GM20431 (cell line): ENCODE measurements around the gene PIGB.
"Not testable (repeated sequence)": the region's sequence is repeated elsewhere in the genome, so short reads cannot be mapped to it uniquely, and the experiment has no call there.

Experiments used
- in situ Hi-C: fragments of 300-500 bp; cut with MseI, MboI; formaldehyde crosslinking; loops from one replicate; pipeline ENCODE4 v1.15.0; 2020; ENCODE audit warnings: low sequenced_read_pairs; ENCODE audit not compliant: unreplicated experiment

The PIGB gene

DNA sequence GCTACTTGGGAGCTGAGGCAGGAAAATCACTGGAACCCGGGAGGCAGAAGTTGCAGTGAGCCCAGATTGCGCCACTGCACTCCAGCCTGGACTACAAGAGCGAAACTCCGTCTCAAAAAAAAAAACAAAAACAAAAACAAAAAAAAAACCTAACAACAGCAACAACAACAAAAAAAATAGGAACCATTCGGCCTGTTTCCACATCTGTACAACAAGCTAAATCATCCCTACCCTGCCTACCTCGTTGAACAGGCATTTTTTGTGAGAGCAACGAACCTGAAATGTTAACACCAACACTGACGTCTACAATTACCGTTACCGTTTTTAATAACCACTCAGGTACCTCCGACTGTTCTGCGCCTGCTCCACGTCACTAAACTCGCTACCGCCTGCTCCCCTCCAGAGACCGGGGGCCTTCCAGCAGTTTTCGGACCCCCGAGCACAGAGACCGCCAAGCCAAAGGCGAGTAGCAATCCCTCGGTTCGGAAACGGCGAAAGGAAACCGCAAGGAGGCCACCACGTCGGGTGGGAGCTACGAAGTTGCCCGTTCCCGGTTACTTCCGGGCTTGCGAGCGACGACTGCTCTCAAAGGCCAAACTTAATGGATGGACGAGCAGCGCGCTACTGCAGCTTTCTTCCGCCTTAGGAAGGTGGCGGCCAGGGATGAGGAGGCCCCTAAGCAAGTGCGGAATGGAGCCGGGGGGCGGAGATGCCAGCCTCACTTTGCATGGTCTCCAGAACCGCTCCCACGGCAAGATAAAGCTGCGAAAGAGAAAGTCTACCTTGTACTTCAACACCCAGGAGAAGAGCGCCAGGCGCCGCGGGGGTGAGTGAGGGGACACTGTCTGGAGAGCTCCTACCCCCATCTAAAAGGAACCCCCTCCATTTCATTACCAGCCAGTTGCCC is at the start of gene PIGB, which contains the start of gene PIGBOS1:
Gene PIGB, plus strand, starts transcription at position 635 of the 907 bp plus-strand sequence. Its CDS starts 29 bp downstream, at position 664.
Gene PIGBOS1, minus strand, starts transcription at position 536 of the 907 bp plus-strand sequence. CDS start 1,331 bp downstream, outside the sequence.
- in situ Hi-C loops: no loop called here

DNA sequence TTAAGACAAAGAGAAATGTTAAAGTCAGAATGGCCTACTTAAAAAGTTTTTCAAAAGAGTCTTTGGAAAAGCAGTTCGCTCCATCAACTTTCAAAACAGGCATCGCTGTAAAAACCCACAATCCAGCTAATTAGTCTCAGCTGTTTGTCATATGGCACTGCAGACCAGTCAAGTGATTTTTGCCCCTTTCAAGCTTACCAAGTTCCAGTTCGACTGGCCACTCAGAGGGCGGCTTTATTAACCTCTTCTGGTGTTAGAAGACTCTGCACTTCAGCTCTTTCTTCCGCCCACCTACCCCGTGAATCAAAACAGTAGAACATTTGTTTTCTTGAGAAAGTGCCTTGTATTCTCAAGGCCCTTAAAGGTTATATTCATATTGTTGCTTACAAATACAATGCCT is 48.7 kb upstream of the PIGB start:
- in situ Hi-C loops: no loop called here

DNA sequence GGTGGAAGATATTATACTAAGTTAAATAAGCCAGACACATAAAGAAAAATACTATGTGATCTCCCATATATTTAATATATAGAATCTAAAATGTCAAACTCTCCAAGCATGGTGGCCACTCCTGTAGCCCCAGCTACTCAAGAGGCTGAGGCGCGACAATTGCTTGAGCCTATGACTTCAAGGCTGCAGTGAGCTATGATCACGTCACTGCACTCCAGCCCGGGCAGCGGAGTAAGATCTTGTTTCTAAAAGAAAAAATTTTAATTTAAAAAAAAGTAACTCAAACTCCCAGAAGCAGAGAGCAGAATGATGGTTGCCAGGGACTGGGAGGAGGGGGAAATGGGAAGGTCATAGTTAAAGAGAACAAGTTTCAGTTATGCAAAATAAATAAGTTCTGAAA is 42.7 kb upstream of the PIGB start:
- in situ Hi-C loops: no loop called here

DNA sequence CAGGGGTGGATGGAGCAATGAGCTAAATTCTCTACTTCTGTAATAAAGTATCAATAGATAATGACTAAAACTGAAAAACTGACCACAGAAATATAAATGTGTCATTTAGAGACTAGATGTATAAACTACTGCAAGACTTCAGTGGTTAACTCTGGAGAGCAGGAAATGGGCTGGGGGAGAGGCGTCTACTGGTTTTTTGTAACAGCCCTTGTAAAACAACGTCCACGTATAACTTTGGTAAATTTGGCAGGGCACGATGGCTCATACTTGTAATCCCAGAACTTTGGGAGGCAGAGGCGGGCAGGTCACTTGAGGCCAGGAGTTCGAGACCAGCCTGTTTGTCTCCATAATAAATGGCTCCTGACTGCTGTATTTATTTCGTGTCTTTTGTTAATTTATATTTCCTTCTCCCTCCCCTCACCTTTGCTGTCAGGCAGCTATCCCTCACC is 41.9 kb upstream of the PIGB start:
- in situ Hi-C loops: no loop called here

DNA sequence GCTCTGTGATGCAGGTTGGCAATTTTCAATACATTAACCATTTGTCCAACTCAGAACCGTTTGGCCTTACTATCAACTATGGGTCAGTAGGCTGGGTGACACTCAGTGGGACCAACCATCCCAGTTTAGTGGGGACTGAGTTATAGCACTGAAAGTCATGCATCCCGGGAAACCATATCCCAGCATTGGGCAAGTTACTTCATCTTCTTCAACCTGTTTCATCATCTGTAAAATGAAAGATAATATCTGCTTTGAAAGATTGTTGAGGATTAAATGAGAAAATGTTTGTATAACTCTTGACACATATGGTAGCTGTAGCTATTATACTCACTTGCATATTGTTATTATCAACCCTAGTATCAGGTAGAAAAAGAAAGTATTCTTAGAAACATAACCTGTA is 41.3 kb upstream of the PIGB start:
- in situ Hi-C loops: no loop called here

DNA sequence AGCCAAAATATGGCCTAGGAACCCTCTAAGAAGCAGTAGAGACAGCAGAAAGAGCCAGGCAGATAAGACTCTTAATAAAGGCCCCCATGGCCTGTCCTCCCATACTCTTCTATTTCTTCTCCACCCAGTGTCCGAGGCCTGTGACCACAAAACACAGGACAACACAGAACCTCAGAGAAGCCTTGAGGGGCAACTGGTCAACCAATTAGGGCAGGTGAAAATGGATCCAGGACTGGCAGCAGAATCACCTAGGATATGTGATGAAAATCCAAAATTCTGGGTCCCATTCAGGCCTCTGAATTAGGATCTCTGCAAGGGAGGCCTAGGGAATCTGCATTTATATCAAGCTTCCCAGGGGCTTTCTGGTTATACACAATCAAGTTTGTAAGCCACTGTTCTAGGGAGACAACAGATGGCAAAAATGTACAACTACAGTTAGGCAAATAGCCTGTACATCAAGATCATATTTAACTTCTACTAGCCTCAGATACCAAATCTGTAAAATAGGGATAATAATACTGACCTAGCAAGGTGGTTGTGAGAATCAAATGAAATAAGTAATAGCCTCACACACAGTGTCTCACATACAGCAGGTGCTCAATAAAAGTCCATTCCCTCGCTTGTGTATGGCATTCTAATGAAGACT is 39.8 kb upstream of the PIGB start:
- in situ Hi-C loops: no loop called here

DNA sequence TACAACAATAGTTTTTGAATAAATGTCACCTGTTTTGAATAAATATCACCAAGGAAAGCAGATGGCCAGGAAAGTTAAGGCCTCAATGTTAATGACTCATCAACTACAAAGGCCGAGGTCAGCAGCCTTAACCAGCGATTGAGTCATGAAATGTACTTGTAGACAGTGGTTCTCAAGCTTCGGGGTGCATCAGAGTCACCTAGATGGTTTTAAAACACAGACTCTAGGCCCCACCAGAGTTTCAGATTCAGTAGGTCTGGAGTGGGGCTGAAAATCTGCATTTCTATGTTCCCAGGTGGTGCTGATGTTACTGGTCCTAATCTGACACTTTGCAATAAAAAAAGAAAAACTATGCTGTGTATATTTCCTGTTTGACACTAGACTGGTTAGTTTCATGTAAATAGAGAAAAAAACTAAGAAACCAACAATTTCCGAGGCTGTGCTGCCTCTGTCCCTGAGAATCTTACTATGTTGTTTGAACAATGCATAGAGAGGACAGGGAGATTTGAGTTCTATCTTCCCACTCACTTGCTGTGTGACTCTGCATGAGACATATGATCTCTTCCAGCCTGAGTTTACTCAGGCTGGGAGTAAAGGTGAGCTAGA is 39.2 kb upstream of the PIGB start:
- in situ Hi-C loops: no loop called here

DNA sequence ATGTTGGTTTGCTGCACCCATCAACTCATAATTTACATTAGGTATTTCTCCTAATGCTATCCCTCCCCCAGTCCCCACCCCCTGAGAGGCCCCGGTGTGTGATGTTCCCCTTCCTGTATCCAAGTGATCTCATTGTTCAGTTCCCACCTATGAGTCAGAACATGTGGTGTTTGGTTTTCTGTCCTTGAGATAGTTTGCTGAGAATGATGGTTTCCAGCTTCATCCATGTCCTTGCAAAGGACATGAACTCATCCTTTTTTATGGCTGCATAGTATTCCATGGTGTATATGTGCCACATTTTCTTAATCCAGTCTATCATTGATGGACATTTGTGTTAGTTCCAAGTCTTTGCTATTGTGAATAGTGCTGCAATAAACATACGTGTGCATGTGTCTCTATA is 38.4 kb upstream of the PIGB start:
- in situ Hi-C loops: not testable (repeated sequence)

DNA sequence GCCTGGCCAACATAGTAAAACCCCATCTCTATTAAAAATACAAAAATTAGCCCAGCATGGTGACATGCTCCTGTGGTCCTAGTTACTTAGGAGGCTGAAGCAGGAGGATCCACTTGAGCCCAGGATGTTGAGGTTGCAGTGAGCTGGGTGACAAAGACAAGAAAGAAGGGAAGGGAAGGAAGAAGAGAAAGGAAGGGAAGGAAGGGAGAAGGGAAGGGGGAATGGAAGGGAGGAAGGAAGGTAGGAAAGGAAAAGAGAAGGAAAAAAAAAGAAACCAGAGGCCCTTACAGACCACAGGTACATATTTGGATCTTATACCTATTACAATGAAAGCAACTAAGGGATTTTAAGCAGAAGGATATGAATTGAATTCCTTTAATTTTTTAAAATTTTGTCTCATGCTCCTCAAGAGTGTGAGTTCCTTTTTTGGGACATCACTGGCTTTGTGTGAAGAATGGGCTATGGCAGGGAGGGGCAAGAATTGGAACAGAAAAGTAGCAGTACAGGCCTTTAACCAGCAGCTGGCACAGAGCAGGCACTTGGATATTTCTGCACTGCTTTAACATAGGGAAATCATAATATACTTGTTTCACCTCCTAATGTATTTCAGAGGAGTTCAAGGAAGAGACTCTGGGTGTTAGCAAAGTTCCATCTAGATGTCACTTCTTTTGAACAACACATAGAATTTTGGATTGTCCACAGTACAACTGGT is 37.3 kb upstream of the PIGB start:
- in situ Hi-C loops: no loop called here

DNA sequence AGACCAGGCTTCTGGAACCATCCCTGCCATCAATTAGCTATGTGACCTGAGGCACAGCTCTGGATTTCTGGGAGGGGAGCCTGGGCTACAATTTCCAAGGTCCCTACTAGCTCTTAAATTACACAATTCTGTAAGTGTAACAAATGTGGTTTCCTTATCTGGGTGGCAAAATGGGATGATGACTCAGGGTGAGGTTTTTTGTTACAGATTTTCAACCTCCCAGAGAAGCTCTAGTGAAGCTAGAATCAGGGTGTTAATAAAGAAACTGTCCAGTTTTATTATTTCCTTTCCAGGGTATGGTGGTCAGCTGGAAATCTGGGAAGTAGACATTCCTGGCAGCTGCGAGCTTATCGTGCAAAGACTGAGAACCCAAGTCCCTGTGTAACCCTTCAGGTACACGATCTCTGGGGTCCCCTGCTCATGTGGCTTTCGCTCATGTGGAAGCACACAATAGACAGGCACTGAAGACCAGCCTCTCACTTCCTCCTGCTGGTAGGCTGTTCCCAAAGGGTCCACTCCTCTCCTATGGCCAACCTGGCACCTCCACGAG is 36.7 kb upstream of the PIGB start:
- in situ Hi-C loops: no loop called here

DNA sequence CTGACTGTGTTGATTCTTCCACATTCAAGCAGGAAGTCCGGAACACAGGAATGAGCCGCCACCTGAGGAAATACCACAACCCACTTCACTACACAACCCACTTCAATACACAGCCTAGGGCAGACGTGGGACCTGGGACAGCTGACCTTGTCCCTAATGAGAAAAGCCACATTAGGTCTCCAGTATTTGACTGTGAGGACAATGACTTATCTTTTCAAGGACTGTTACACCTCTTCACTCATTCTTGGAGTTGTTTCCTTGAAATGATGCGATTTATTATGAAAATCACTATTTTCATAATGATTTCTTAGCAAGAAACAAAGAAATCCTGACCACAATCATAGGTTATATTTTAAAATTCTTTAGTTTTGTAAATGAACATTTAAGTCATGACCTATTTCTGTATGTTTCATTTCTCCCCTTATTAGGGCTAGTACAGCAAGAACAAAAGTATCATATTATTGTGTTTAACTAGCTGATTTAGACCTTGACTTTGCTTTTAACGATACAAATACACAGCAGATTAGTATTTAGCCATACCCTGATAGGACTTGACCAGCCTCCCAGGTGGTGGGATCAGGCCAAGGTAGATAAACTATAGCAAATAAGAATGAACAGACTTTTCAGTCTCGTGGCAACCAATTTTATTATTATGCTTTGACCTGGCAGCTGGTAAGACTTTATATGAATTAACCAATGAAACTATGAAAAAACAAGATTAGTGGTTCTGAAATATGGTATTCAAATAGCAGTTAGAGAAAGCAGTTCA is 35.5 kb upstream of the PIGB start:
- in situ Hi-C loops: no loop called here

DNA sequence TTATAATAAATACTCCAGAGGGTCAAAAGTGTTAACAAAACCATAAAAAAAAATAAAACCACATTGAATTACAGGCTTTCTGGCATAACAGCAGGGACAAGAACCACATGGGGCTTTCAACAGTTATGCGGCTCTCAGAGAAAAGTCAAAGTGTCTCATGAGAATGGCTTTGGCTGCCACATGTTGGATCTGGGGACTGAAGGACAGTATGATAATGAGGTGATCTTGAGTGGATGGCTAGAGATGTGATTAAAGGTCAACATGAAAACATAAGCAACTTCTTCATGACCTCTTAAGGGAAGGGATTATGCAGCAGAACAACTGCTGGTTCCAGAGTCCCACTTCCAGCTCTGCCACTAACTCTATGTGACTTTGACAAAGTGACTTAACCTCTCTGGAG is 34.6 kb upstream of the PIGB start:
- in situ Hi-C loops: no loop called here

DNA sequence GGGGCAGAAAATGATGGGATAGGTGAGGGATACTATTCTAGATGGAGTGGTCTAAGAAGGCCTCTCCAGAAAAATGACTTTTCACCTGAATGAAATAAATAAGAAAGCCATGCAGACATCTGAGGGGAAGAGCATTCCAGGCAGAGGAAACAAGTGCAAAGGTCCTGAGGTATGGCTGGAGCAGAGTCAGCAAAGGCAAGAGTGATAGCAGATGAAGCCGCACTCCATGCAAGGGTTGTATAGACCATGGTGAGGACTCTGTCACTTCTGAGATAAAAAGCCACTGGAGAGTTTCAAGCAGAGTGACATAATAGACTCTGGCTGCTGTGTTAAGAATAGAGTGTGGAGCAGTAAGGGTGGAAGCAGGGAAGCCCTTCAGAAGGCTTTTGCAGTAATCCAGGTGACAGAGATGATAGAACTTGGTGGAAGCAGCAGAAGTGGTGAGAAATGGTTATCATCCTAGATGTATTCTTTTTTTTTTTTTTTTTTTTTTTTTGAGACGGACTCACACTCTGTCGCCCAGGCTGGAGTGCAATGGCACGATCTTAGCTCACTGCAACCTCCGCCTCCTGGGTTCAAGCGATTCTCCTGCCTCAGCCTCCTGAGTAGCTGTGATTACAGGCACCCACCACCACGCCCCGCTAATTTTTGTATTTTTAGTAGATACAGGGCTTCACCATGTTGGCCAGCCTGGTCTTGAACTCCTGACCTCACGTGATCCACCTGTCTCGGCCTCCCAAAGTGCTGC is 32.4 kb upstream of the PIGB start:
- in situ Hi-C loops: not testable (repeated sequence)

DNA sequence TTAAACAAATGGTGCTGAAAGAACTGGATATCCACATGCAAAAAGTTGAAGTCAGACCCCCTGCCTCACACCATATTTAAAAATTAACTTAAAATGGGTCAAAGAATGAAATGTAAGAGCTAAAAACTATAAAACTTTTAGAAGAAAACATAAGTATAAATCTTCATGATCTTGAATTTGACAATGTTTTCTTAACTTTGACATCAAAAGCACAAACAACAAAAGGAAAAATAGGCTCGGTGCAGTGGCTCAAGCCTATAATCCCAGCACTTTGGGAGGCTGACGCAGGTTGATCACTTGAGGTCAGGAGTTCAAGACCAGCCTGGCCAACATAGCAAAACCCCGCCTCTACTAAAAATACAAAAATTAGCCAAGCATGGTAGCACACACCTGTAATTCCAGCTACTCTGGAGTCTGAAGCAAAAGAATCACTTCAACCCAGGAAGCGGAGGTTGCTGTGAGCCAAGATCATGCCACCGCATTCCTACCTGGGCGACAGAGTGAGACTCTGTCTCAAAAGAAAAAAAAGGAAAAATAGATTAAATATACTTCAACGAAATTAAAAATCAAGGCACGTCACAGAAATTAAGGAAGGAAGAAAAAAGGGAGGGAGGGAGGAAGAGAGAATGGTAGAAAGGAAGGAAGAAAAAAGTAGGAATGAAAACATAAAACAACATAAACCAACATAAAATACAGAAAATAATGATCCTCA is 30.9 kb upstream of the PIGB start:
- in situ Hi-C loops: no loop called here

DNA sequence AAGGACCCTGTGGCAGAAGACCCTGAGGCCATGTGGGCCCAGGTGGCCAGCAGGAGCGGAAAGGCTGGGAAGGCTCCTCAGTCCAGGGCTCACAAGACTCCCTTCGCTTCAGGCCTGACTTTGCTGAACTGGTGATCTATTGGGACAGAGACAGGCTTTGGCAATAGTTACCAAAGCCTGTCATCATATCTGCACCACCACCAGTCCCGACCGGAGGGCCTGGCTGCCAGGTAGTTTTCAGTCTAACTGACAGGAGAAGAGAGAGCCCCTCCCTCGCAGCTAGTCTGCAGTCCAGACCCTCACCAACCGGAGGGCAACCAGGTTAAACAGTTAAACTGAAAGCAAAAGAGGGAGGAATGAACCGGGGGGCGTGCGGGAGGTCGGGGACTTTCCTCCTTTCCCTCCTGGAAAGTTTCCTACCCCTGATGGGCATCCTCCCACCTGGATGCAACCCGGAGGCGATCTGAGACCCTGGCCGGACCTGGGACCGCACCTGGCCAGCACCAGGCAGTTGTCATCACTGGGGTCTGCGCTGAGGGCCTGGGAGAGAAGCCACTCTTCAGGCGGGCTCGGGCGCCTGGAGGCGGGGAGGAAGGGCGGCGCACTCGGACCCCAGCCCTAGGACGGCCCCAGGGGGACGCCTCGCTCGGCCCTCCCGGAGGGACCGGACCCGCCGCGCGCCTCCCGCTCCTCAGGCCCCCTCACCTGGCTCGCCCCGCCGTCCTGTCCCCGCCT is 29.8 kb upstream of the PIGB start:
- in situ Hi-C loops: no loop called here

DNA sequence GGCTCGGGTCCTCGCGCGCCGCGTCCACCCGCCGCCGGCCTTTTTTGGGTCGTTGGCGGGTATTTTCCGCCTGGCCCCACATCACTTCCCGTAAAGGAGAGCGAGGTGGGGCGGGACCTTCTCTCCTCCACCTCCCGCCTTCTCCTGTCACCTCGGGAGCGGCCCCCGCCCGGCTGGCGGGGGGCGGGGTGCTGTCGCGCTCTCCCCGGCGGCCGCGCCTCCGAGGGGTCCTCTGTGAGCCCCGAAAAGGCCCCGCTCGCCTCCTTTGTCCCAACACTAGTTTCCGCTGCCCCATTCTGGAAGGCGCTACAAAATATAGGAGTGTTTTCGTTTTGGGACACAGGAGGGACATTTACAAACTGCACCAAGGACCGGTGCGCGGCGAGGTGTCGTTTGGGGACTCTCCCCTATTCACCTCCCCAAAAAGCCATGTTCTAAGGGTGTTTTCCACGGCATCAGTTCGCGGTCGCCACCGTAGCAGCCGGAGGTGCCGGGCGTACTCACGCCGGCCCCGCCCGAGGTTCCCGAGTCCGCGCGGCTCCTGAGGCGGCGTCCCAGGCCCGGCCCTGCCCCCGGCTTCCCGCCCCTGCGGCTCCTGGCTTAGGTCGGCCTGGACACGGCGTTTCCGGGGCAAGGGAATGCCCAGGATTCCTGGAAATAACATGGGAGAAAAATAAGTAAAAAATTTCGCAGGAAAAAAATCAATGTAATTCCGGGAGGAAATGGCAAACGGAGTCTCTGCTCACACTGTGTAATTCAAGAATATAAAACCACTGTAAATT is 29.1 kb upstream of the PIGB start, which contains the start of gene RAB27A:
Gene RAB27A, minus strand, starts transcription at position 68 of the 782 bp plus-strand sequence. CDS start 54,879 bp downstream, outside the sequence.
- in situ Hi-C loops: loop anchor here (10.0 kb wide), 1 partner anchor 75 kb away; no protein-coding TSS in a partner anchor
